ENCODE data around the gene STK10.
A peak's percentile ranks its signal among the peaks of the same experiment; 100 is the strongest.

STK10 gene

DNA sequence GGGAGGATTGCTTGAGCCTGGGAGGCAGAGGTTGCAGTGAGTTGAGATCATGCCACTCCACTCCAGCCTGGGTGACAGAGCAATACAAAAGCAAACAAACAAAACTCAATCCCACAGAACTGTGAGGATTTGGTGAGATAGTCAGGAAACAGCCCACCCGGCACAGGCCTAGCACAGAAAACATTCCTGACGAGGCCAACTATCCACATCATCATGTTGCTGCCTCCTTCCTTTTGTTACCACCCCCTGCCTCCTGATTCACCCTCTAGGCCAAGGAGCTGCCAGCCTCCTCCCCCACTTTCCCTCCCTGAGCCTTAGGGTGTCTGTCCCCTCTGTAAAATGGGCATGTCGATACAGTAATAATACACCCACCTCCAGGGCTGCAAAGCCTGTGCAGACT, 39.0 kb downstream of the STK10 start:
- no peak for DNase-seq
- in situ Hi-C loops (cut with HindIII; ENCODE audit: low pct_ligation_motif_present, low pct_unique_long_range_greater_than_20kb, low sequenced_read_pairs): no loop called here

DNA sequence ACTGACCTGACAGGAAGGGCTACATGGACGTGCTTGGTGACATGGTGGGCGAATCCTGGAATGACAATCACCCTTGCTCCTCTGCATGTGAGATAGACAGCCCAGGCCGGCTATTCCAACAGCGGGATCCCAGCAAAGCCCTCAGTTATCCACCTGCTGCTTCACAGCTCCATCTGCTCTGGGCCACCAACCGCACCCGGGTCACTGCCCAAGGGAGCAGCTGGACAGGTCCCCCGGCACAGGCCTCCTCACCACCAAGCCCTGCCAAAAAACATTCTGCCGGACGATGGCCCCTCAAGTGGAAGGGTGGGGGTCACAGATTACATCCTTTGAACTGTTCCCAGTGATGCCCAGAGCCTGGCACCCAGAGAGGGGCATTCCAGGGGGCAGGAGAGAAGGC, 39.6 kb downstream of the STK10 start:
- no peak for DNase-seq
- in situ Hi-C loops (cut with HindIII; ENCODE audit: low pct_ligation_motif_present, low pct_unique_long_range_greater_than_20kb, low sequenced_read_pairs): no loop called here

DNA sequence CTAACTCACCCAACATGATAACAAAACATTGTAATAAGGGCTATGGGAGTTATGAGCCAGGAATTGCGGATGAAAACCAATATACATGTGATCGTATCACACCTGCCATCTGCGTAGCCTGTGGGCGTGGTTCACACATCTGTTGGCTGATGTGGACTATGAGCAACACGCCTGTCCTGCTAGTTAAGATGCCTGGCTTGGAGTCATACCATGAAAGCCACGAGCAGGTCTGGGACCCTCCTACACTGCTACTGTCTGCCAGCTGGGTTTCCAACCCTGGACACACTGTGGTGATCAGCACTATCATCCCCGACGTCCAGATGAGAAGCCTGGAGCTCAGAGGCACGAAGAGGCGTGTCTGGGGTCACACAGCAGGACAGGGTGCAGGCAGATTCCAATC, 40.2 kb downstream of the STK10 start:
- in situ Hi-C loops (cut with HindIII; ENCODE audit: low pct_ligation_motif_present, low pct_unique_long_range_greater_than_20kb, low sequenced_read_pairs): no loop called here
- DNase-seq: no peak

DNA sequence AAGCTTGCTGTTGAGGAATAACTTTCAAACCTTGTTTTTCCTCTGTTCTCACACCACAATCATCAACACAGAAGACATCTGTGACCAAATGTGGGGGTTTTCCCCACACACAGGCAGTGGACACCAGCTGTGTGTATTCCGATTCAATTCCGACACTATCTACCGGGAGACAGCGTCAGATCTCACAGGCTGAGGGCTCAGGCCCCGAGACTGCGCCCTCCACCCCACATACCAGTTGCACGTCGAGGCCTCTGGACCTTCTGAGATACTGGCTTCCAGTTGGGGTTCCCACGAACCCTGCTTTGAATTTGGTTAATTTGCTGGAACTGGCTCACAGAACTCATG, 41.3 kb downstream of the STK10 start:
- no peak for DNase-seq
- in situ Hi-C loops (cut with HindIII; ENCODE audit: low pct_ligation_motif_present, low pct_unique_long_range_greater_than_20kb, low sequenced_read_pairs): no loop called here

DNA sequence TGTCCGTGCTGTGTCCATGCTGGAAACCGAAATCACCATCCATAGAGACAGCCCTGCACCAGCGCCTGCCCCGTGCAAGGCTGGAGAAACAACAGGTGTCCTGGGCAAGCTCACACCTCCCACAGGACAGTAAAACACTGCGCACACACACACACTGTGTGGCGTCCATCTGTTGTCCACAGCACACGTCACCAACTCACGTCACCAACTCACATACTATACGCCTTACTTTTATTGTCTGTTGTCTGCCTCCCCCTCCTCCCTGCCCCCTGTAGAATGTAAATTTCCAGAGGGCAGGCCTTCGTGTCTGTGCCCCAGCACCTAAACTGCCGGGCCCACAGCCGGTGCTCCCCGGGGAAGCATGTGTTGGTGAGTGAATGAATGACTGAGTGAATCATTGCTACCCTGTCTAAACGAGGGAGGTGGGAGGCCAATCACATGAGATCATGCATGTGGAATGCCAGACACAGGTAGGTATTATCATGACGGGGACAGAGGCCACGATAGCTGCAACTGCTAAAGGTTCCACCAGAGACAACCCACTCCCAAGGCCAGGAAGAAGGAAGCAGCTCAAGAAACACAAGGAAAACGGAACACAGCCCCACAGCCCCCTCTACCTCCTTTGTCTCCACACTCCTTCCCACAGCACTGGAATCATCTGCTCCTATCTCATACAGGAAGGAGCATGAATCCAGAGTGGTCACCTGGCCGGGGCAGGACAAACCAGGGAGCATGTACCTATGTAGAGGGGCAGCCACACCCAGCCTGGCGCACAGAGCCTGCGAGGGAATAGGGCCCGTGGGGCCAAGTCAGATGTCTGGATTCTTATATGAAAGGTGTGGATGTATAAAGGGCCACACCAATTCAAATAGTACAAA, 41.9 kb downstream of the STK10 start:
- DNase-seq: peak; percentile 19
- in situ Hi-C loops (cut with HindIII; ENCODE audit: low pct_ligation_motif_present, low pct_unique_long_range_greater_than_20kb, low sequenced_read_pairs): no loop called here

DNA sequence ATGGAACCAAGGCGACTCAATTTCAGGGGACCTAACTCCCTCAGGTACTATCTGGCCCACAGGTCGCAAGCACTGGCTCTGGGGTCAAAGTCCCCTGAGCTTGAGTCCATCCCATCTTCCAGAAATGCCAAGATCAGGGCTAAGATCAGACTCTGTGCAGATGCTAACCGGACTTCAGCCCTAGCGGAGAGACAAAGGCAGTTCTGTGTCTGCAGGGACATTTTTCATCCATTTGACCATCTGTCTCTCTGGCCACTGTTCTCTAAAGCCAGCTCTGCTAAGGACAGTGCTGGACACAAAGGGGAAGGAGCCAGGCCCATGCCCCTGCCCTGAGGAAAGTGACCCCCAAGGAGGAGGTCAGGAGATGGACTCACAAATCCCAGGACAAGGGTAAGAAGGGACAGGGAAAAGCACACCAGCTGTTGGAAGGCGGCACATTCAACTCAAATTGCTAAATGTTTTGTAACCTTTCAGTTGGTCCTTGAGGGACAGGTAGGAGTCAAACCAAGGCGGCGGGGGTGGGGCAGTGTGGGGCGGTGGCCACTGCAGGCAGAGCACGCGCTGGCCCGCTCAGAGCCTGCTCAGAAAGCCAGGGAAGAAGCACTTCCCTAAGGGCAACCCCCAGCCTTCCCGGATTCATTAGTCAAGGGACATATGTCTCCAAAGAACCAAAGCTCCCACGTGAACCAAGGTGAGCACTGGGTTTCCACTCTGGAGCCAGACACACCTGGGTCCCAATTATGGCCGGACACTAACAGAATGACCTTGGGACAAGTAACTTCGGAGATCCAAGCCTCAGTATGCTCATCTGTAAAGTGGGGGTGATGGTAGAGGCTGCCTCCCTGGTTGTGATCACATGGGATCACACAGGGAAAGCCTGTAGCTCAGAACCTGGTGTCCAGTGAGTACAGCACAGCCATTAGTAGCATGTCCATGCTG, 42.8 kb downstream of the STK10 start:
- in situ Hi-C loops (cut with HindIII; ENCODE audit: low pct_ligation_motif_present, low pct_unique_long_range_greater_than_20kb, low sequenced_read_pairs): no loop called here
- DNase-seq: no peak

DNA sequence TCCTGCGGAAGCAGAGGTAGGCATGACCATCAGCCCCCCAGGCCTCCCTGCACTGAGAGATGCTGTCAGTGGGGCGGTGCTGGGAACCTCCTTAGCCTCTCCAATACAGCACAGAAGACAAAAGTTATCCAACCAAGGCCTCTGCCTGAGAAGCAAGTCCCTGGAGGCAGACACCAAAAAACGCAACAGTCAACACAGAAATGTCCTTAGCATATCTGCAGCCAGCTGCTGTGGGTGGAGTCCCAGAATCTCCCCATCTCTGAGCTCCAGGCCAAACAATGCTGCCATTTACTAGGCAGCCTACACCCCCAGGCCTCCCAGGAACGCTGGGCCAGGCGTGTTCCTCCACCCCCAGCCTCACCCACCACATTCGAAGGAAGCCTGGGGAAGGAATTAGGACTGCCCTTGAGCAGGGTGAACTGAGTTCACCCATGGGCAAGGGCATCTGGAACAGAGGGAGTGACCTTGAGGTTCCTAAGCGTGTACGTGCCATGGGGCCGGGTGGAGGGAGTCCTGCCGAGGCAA, 43.7 kb downstream of the STK10 start:
- DNase-seq: no peak
- in situ Hi-C loops (cut with HindIII; ENCODE audit: low pct_ligation_motif_present, low pct_unique_long_range_greater_than_20kb, low sequenced_read_pairs): no loop called here

DNA sequence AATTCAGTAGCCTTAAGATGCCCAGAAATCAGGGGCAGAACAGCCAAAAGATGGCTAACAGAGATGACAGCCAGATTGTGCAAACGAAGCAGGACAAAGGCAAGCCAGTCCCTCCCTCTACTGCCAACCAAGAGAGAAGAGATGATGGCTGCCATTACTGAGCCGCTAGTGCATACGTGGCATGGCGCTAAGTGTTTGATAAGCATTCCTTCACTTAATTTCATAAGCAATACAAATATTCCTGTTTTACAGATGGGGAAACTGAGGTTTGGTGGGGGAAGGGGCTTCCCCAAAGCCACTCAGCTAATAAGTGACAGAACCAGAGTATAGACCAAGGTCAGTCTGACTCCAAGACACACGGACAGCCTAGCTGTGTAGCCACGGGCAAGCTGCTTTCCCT, 44.1 kb downstream of the STK10 start:
- DNase-seq: no peak
- in situ Hi-C loops (cut with HindIII; ENCODE audit: low pct_ligation_motif_present, low pct_unique_long_range_greater_than_20kb, low sequenced_read_pairs): no loop called here

DNA sequence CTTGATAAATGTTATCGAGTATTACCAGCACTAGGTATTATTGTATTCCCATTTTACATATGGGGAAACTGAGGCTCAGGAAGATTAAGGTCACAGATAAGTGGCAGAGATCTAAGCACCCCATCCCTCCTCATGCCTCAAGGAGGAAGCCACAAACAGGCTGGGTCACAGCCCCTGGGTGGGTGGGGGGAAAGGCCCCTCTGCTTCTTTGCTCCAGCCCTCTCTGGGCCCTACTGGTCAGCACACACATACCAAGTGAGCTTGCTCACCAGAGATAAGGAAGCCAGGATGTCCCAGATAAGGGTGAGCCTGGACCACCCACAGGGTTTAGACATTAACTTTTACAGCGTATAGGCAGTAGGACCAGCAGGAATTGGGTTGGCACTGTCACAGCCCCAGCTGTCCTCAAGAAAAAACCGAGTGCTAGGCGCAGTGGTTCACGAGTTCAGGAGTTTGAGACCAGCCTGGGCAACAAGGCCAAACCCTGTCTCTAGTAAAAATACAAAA, 45.3 kb downstream of the STK10 start:
- no peak for DNase-seq
- in situ Hi-C loops (cut with HindIII; ENCODE audit: low pct_ligation_motif_present, low pct_unique_long_range_greater_than_20kb, low sequenced_read_pairs): no loop called here

DNA sequence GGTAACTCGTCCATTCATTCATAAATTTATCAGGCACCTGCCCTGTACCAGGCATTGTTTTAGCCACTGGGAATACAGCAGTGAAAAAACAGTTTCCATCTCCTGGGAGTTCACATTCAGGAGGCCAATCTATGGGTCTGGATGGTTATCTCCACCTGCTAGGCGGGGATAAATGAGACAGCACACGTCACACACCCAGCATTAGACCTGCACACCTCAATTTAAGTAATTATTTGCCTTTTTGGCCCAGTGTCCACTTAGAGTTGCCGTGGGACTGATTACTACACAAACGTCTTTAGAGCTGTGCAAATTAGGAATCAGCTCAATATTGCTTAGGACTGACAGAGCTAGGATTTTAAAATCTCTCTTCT, 46.1 kb downstream of the STK10 start:
- DNase-seq: no peak

DNA sequence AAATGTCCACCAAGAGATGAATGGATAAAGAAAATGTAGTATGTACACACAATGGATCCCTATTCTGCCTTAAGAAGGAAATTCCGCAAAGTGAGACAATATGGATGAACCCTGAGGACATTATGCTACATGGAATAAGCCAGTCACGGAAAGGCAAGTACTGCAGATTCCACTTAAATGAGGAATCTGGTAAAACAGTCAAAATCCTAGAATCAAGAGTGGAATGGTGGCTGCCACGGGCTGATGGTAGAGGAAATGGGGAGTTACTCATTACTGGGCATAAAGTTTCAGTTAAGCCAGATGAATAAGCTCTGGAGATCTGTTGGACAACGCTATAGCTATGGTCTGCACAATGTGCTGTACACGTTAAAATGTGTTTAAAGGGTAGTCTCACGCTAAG, 47.2 kb downstream of the STK10 start:
- no peak for DNase-seq
- in situ Hi-C loops (cut with HindIII; ENCODE audit: low pct_ligation_motif_present, low pct_unique_long_range_greater_than_20kb, low sequenced_read_pairs): no loop called here

More for the DNA sequence above, 46.1 kb downstream of the STK10 start:
- in situ Hi-C loops (cut with HindIII; ENCODE audit: low pct_ligation_motif_present, low pct_unique_long_range_greater_than_20kb, low sequenced_read_pairs): no loop called here

DNA sequence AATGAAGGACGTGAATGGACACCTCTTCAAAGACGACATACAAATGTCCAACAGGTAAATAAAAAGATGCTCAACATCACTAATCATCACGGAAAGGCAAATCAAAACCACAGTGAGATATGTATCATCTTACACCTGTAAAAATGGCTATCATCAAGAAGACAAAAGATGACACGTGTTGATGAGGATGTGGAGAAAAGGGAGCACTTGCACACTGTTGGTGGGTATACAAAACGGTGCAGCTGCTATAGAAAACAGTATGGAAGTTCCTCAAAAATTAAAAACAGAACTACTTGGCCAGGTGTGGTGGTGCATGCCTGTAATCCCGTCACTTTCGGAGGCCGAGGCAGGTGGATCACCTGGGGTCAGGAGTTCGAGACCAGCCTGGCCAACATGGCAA, 47.9 kb downstream of the STK10 start:
- no peak for DNase-seq
- in situ Hi-C loops (cut with HindIII; ENCODE audit: low pct_ligation_motif_present, low pct_unique_long_range_greater_than_20kb, low sequenced_read_pairs): no loop called here

DNA sequence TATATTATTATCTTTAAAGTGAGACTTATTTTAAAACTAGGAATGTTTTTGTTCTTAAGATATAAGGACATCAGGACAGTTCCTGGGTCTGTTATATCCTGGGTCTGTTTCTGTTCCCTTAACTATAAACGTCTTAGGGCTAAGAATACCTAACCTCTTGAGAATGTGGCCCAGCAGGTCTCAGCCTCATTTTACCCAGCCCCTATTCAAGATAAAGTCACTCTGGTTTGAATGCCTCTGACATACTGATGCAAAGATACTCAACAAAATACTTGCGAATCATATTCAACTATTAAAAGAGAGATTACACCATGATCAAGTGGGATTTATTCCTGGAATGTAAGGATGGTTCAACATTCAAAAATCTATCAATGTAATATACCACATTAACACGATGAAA, 51.0 kb downstream of the STK10 start:
- no peak for DNase-seq
- in situ Hi-C loops (cut with HindIII; ENCODE audit: low pct_ligation_motif_present, low pct_unique_long_range_greater_than_20kb, low sequenced_read_pairs): no loop called here

DNA sequence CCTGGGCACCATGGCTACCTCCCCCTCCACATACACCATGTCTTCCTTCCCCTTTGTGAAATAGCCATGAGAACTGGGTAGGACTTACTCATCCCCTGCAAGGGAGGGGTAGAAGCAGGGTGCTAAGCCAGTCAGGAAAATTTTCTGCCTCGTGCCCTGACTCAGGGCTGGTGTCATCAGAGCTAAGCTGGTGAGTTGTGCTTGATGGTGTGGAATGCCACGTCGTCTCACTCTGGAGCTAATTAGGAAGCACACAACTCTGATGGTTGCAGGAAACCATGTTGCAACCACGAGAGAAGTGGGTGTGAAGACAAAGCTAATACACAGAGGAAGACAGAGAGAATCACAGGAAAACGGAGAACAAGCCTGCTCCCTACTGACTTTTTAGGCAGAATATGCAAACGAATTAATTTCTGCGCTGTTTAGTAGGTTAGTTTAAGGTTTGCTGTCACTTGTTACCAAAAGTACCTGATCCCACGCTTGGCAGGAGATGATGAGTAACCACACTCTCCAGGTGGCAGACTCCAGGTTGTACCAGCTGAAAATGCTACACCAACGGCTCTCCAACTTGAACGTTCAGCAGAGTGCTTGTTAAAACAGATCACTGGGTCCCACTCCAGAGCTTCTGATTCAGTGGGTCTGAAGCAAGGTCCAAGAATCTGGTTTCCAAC, 54.5 kb downstream of the STK10 start:
- DNase-seq: peak; percentile 81
- in situ Hi-C loops (cut with HindIII; ENCODE audit: low pct_ligation_motif_present, low pct_unique_long_range_greater_than_20kb, low sequenced_read_pairs): no loop called here

DNA sequence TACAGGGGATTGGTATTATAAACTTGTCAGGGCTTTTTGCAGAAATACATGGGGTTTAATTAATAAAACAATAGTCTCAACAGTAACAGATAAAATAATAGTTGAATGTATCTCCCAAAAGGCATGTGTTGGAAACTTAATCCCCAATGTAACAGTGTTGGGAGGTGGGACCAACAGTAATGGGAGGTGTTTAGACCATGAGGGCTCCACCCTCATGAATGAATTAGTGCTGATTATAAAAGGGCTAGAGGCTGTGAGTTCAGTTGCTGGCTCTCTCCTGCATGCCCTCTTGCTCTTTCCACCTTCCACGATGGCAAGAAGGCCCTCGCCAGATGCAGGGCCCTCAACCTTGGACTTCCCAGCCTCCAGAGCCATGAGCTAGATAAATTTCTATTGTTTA, 56.3 kb downstream of the STK10 start:
- no peak for DNase-seq
- in situ Hi-C loops (cut with HindIII; ENCODE audit: low pct_ligation_motif_present, low pct_unique_long_range_greater_than_20kb, low sequenced_read_pairs): no loop called here

DNA sequence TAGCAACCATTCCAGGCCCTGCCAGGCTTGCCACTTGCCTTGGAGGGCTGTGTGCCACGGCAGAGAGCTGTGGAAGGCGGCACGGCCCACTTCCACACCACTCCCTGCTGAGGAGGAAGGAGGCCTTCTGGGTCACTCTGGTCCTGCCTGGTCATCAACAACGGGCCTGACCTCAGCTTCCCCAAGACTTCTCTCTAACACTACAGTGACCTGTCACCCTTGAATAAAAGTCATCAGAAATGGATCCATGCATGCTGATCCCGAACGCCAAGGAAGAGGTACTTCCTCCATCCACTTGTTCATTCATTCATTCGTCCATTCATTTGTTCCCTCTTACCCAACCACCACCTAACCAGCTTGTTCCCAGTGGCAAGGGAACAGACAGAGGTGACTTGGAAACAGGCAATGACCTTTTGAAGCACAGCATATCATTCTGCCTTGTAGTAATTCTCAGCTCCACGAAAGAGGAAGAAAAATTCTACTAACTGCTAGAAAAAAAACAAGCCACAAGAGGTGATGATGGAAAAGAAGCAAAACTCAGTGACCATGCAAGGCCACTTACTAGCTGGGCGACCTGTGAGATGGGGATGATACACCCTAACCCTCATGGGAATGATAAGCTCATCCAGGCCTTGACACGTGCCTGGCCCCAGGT, 58.6 kb downstream of the STK10 start:
- no peak for DNase-seq
- in situ Hi-C loops (cut with HindIII; ENCODE audit: low pct_ligation_motif_present, low pct_unique_long_range_greater_than_20kb, low sequenced_read_pairs): no loop called here

DNA sequence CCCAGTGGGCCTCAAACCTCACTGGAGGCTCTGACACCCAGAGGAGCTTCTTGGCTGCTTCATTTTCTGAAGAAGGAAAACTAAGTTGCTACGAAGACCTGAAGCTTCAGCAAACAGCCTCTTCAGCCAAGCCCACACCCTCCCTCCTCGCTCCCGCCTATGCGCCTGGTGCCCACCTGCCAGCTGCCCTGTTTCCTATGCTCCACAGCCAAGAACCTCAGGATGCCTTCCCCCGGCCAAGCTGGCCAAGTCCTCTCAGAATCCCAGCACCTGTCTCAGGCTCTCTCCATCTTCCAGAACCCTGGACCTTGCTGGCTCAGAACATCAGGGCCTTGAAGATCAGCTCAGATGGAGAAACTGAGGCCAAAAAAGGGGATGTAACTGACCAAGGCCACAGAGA, 60.4 kb downstream of the STK10 start:
- in situ Hi-C loops (cut with HindIII; ENCODE audit: low pct_ligation_motif_present, low pct_unique_long_range_greater_than_20kb, low sequenced_read_pairs): no loop called here
- no peak for DNase-seq

DNA sequence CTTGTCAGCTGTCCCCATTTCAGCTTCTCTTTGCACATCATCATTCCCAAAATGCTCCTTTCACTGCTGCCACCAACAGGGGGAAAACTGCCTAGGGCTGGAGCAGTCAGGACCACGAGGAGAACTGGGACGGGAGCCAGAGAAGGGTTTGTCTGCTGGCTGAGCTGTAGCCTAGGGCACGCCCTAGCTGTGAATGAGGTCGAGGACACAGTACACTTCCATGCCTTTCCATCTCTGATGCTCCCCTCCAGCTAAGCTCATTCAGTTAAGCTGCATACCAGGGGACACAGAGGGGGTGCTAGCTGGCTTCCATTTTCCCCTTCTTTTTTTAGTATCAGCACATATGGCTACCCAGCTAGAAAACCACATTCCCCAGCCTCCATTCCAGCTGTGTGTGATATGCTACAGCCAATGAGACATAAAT, 64.7 kb downstream of the STK10 start:
- in situ Hi-C loops (cut with HindIII; ENCODE audit: low pct_ligation_motif_present, low pct_unique_long_range_greater_than_20kb, low sequenced_read_pairs): no loop called here
- peak; percentile 34 for DNase-seq
